A549 treated with dexamethasone at 1 μM for 4 hours (cell line): ENCODE data around the gene RAP2B. TPM values are rescaled to one million over a fixed set of nuclear protein-coding genes. Genes with fewer than 3 reads are reported as not detected.

ENCODE experiments used
- total RNA-seq: library from RNA; stranded (reverse); fragments of 200-300 nt; extraction: Qiagen RNA extraction; gene quantifications from 5 replicates; pipeline ENCODE4 v1.2.3, GENCODE V29; 2022

RAP2B gene
- total RNA-seq, result 7.8 to 9.3 TPM (median 9.1 TPM) in 5 replicates

DNA sequence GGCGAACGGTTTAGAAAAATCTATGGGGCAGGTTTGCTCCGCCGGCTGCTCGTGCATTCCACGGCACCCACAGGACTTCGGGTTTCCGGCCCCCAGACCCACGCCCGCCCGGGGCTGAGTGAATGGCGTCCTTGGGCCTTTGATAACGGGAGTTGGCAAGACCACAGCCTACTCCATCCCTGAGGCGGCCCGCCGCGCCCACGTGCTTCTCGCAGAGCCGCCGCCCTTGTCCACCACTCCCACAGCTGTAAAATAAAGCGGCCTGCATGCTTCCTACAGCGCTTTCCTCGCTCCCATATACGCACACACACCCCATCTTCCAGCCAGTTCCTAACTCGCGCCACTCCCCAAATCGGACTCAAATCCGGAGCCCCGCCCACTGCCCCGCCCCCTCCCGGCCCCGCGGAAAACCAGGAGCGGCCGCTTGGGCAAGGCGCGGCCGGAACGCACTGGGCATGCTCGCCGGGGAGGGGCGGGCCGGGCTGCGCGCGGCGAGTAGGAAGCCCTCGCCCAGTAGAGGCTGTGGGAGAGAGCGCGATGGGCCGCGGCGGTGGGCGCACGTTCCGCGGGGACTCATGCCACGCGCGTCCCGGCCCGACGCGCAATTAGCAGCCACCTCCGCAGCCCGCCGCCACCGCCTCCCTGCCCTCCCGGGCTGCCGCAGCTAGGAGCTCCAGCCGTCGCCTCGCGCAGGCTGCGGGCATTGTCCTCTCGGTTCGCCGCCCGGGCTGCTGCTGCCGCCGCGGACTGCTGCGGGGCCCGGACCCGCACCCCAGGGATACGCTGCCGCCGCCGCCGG lies at the start of gene RAP2B:
RAP2B (plus strand) TSS at position 513 of the 799 bp plus-strand sequence. CDS start 468 bp downstream, outside the sequence.

